Neuron (in vitro differentiated cells): ENCODE measurements around the gene ZNF716.

Source experiments
- H2AFZ ChIP-seq: one replicate; pipeline ENCODE4 v1.6.1; 2013; ENCODE audit warnings: low read depth, mild to moderate bottlenecking, inconsistent platforms, low read length, moderate library complexity
- H3K27me3 ChIP-seq: one replicate; pipeline ENCODE4 v1.6.1; 2013; ENCODE audit warnings: low read length; ENCODE audit not compliant: insufficient read depth
- H3K36me3 ChIP-seq: one replicate; pipeline ENCODE4 v1.6.1; 2013; ENCODE audit warnings: low read length; ENCODE audit not compliant: insufficient read depth
- H3K4me1 ChIP-seq: one replicate; pipeline ENCODE4 v1.6.1; 2013; ENCODE audit warnings: low read length; ENCODE audit not compliant: insufficient read depth
- H3K4me3 ChIP-seq: 2 replicates; pipeline ENCODE4 v1.5.1; 2013; ENCODE audit warnings: mild to moderate bottlenecking, low read length, moderate library complexity
- H3K9me3 ChIP-seq: one replicate; pipeline ENCODE4 v1.6.1; 2013; ENCODE audit warnings: low read length

Gene ZNF716

GRCh38 chr7:57415730-57416129 lies 34.2 kb upstream of the ZNF716 start:
- Histone ChIP-seq H3K4me3 (no peak overlapping the region), H3K27me3 (no peaks in the 10 kb centered on the region), H2AFZ (no peak overlapping the region), H3K36me3 (no peaks in the 10 kb centered on the region), H3K9me3 (no peaks in the 10 kb centered on the region), H3K4me1 (no peaks in the 10 kb centered on the region)

- Histone ChIP-seq H3K9me3 (no peaks in the 10 kb centered on the region), H3K4me3 (no peak overlapping the region), H3K27me3 (no peaks in the 10 kb centered on the region), H2AFZ (no peak overlapping the region), H3K4me1 (no peaks in the 10 kb centered on the region), H3K36me3 (no peaks in the 10 kb centered on the region)
Measured at GRCh38 chr7:57416601-57417358, 33.2 kb upstream of the ZNF716 start.

- Histone ChIP-seq H3K36me3 (no peaks in the 10 kb centered on the region), H2AFZ (no peak overlapping the region), H3K4me3 (no peak overlapping the region), H3K9me3 (no peaks in the 10 kb centered on the region), H3K4me1 (no peaks in the 10 kb centered on the region), H3K27me3 (no peaks in the 10 kb centered on the region)
Measured at GRCh38 chr7:57417736-57418135, 32.2 kb upstream of the ZNF716 start.

- Histone ChIP-seq H3K4me1 (no peaks in the 10 kb centered on the region), H3K4me3 (no peak overlapping the region), H2AFZ (no peak overlapping the region), H3K9me3 (peaks cover 3% of the 10 kb centered on the region), H3K36me3 (no peaks in the 10 kb centered on the region), H3K27me3 (no peaks in the 10 kb centered on the region)
Measured at GRCh38 chr7:57423768-57424167, 26.2 kb upstream of the ZNF716 start.

- Histone ChIP-seq H2AFZ (no peak overlapping the region), H3K36me3 (no peaks in the 10 kb centered on the region), H3K4me3 (no peak overlapping the region), H3K4me1 (no peaks in the 10 kb centered on the region), H3K9me3 (peaks cover 3% of the 10 kb centered on the region), H3K27me3 (no peaks in the 10 kb centered on the region)
Measured at GRCh38 chr7:57424515-57425238, 25.3 kb upstream of the ZNF716 start.

GRCh38 chr7:57425239-57425944 lies 24.6 kb upstream of the ZNF716 start:
- H3K27me3 ChIP-seq: no peaks in the 10 kb centered on the region
- no peaks in the 10 kb centered on the region for H3K36me3 ChIP-seq
- H3K4me3 ChIP-seq: no peak overlapping the region
- no peak overlapping the region for H2AFZ ChIP-seq
- no peaks in the 10 kb centered on the region for H3K4me1 ChIP-seq
- H3K9me3 ChIP-seq: peaks cover 3% of the 10 kb centered on the region

GRCh38 chr7:57425969-57426628 lies 23.9 kb upstream of the ZNF716 start:
- Histone ChIP-seq H3K9me3 (peaks cover 3% of the 10 kb centered on the region), H3K4me3 (no peak overlapping the region), H3K27me3 (no peaks in the 10 kb centered on the region), H2AFZ (no peak overlapping the region), H3K36me3 (no peaks in the 10 kb centered on the region), H3K4me1 (no peaks in the 10 kb centered on the region)

GRCh38 chr7:57426629-57427003 lies 23.4 kb upstream of the ZNF716 start:
- Histone ChIP-seq H3K4me1 (no peaks in the 10 kb centered on the region), H3K4me3 (no peak overlapping the region), H2AFZ (no peak overlapping the region), H3K9me3 (peaks cover 3% of the 10 kb centered on the region), H3K27me3 (no peaks in the 10 kb centered on the region), H3K36me3 (no peaks in the 10 kb centered on the region)

GRCh38 chr7:57427146-57427545 lies 22.8 kb upstream of the ZNF716 start:
- H3K9me3 ChIP-seq: peaks cover 3% of the 10 kb centered on the region

GRCh38 chr7:57427594-57427993 lies 22.4 kb upstream of the ZNF716 start:
- Histone ChIP-seq H3K36me3 (no peaks in the 10 kb centered on the region), H3K4me1 (no peaks in the 10 kb centered on the region), H3K27me3 (no peaks in the 10 kb centered on the region), H2AFZ (no peak overlapping the region), H3K9me3 (peaks cover 3% of the 10 kb centered on the region), H3K4me3 (no peak overlapping the region)

More at GRCh38 chr7:57427146-57427545, 22.8 kb upstream of the ZNF716 start:
- no peak overlapping the region for H2AFZ ChIP-seq
- H3K27me3 ChIP-seq: no peaks in the 10 kb centered on the region
- H3K4me3 ChIP-seq: no peak overlapping the region
- H3K36me3 ChIP-seq: no peaks in the 10 kb centered on the region
- no peaks in the 10 kb centered on the region for H3K4me1 ChIP-seq

- H3K27me3 ChIP-seq: no peaks in the 10 kb centered on the region
- no peaks in the 10 kb centered on the region for H3K4me1 ChIP-seq
- no peak overlapping the region for H3K4me3 ChIP-seq
- H2AFZ ChIP-seq: no peak overlapping the region
- peaks cover 2% of the 10 kb centered on the region for H3K9me3 ChIP-seq
- H3K36me3 ChIP-seq: no peaks in the 10 kb centered on the region
Measured at GRCh38 chr7:57432583-57432982, 17.4 kb upstream of the ZNF716 start.

GRCh38 chr7:57437581-57437980 lies 12.4 kb upstream of the ZNF716 start:
- Histone ChIP-seq H3K9me3 (no peaks in the 10 kb centered on the region), H3K27me3 (no peaks in the 10 kb centered on the region), H3K4me3 (no peak overlapping the region), H3K4me1 (no peaks in the 10 kb centered on the region), H3K36me3 (no peaks in the 10 kb centered on the region), H2AFZ (no peak overlapping the region)

GRCh38 chr7:57438244-57438643 lies 11.7 kb upstream of the ZNF716 start:
- Histone ChIP-seq H3K4me1 (no peaks in the 10 kb centered on the region), H3K36me3 (no peaks in the 10 kb centered on the region), H3K4me3 (no peak overlapping the region), H3K9me3 (no peaks in the 10 kb centered on the region), H3K27me3 (no peaks in the 10 kb centered on the region), H2AFZ (no peak overlapping the region)
